NCI-H2196 treated with DMSO at 0.1 percent for 48 hours (cell line): Measurements from ENCODE around the gene SYNE1.
"Not testable (repeated sequence)": the region's sequence is repeated elsewhere in the genome, so short reads cannot be mapped to it uniquely, and the experiment has no call there.

Source experiments
- DNase-seq: peaks from one replicate; lab custom pipeline; 2025; ENCODE audit not compliant: unreplicated experiment; lab: John Stamatoyannopoulos, UW

Gene SYNE1

GRCh38 chr6:152631376-152631775, 5.8 kb downstream of the SYNE1 start:
- no peak for DNase-seq

GRCh38 chr6:152630832-152631231, 6.3 kb downstream of the SYNE1 start:
- DNase-seq, result no peak

- DNase-seq, result no peak
Measured at GRCh38 chr6:152625213-152625612, 11.9 kb downstream of the SYNE1 start.

GRCh38 chr6:152614776-152615175, 22.4 kb downstream of the SYNE1 start:
- DNase-seq, result not testable (repeated sequence)

GRCh38 chr6:152609125-152609670, 28.0 kb downstream of the SYNE1 start:
- DNase-seq, result no peak

- no peak for DNase-seq
Measured at GRCh38 chr6:152605941-152606340, 31.2 kb downstream of the SYNE1 start.

GRCh38 chr6:152605342-152605741, 31.8 kb downstream of the SYNE1 start:
- no peak for DNase-seq

GRCh38 chr6:152603911-152604310, 33.3 kb downstream of the SYNE1 start:
- no peak for DNase-seq

- DNase-seq, result no peak
Measured at GRCh38 chr6:152600022-152600421, 37.1 kb downstream of the SYNE1 start.

GRCh38 chr6:152598901-152599537, 38.1 kb downstream of the SYNE1 start:
- no peak for DNase-seq

- no peak for DNase-seq
Measured at GRCh38 chr6:152598421-152598820, 38.7 kb downstream of the SYNE1 start.

GRCh38 chr6:152596726-152597125, 40.4 kb downstream of the SYNE1 start:
- DNase-seq, result no peak

GRCh38 chr6:152595499-152595898, 41.7 kb downstream of the SYNE1 start:
- DNase-seq, result no peak

GRCh38 chr6:152594701-152595100, 42.5 kb downstream of the SYNE1 start:
- DNase-seq, result no peak

- no peak for DNase-seq
Measured at GRCh38 chr6:152588456-152588855, 48.7 kb downstream of the SYNE1 start.

GRCh38 chr6:152587473-152587872, 49.7 kb downstream of the SYNE1 start:
- no peak for DNase-seq

GRCh38 chr6:152585236-152585635, 51.9 kb downstream of the SYNE1 start:
- DNase-seq, result no peak

GRCh38 chr6:152583888-152584287, 53.3 kb downstream of the SYNE1 start:
- DNase-seq, result no peak

- no peak for DNase-seq
Measured at GRCh38 chr6:152576525-152576924, 60.6 kb downstream of the SYNE1 start.

GRCh38 chr6:152575621-152576150, 61.5 kb downstream of the SYNE1 start:
- DNase-seq, result no peak

GRCh38 chr6:152575161-152575560, 62.0 kb downstream of the SYNE1 start:
- no peak for DNase-seq

- no peak for DNase-seq
Measured at GRCh38 chr6:152573762-152574161, 63.4 kb downstream of the SYNE1 start.
